Stimulated activated memory B cell treated with anti-CD40 and anti-IgM and Interleukin-4, amounts not matched to agents 10 μg/mL and 1 μg/mL and 100 μg/mL, for 72 hours (primary cell): ENCODE results near the gene IL21.
"Not testable (repeated sequence)": the region's sequence is repeated elsewhere in the genome, so short reads cannot be mapped to it uniquely, and the experiment has no call there.

Experiments used
- ATAC-seq: fragments of 150-1000 bp; cut with Tn5 transposase; 2 replicates; pipeline ENCODE4 v1.10.0; 2021
- H3K27ac Mint-ChIP-seq: one replicate; pipeline ENCODE4 v1.8.0; 2022; ENCODE audit warnings: mild to moderate bottlenecking, mixed read lengths
- H3K27me3 Mint-ChIP-seq: one replicate; pipeline ENCODE4 v1.8.0; 2022; ENCODE audit warnings: mixed read lengths
- H3K36me3 Mint-ChIP-seq: one replicate; pipeline ENCODE4 v1.8.0; 2022; ENCODE audit warnings: mixed read lengths
- H3K4me1 Mint-ChIP-seq: one replicate; pipeline ENCODE4 v1.8.0; 2022; ENCODE audit warnings: mixed read lengths
- H3K4me3 Mint-ChIP-seq: one replicate; pipeline ENCODE4 v1.8.0; 2022; ENCODE audit warnings: mild to moderate bottlenecking, moderate library complexity, mixed read lengths
- H3K9me3 Mint-ChIP-seq: one replicate; pipeline ENCODE4 v1.8.0; 2022; ENCODE audit warnings: mixed read lengths

IL21 gene

DNA sequence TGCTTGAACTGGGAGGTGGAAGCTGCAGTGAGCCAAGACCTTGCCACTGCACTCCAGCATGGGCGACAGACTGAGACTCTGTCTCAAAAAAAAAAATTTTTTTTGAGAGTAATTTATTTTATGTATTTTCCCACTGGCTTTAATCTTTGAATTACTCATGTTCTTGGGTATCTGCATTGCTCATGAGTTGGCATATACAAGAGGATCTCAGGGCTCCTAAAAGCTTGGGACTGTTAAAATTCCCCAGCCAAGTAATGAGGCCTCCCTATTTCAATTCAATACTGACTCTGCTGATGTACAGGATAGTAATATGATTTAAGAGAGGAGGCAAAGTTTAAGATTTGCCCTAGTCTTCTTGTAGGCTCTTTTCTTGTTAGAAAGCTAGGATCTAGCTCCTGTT is 6.2 kb downstream of the IL21 start:
- ATAC-seq: no peak
- no peak overlapping the region for H3K27ac Mint-ChIP-seq
- no peaks in the 10 kb centered on the region for H3K4me1 Mint-ChIP-seq
- no peaks in the 10 kb centered on the region for H3K9me3 Mint-ChIP-seq
- no peaks in the 10 kb centered on the region for H3K27me3 Mint-ChIP-seq
- no peaks in the 10 kb centered on the region for H3K36me3 Mint-ChIP-seq
- no peak overlapping the region for H3K4me3 Mint-ChIP-seq

DNA sequence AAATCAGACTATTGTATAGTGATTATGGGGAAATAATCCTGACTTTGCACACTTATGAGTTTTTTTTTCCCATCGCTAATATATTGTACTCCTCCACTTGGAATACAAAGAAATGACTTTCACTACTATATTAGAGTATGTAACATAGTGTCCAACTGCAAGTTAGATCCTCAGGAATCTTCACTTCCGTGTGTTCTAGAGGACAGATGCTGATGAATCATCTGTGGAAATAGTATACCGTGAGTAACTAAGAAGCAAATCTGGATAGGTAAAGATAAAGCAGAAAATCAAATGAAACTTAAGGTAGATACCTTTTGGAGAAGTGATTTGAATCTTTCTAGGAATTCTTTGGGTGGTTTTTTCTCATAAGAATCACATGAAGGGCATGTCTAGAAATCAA is 8.3 kb downstream of the IL21 start:
- Mint-ChIP-seq H3K27ac (no peak overlapping the region), H3K4me3 (no peak overlapping the region), H3K27me3 (no peaks in the 10 kb centered on the region), H3K4me1 (no peaks in the 10 kb centered on the region), H3K36me3 (no peaks in the 10 kb centered on the region), H3K9me3 (no peaks in the 10 kb centered on the region)
- ATAC-seq: no peak

DNA sequence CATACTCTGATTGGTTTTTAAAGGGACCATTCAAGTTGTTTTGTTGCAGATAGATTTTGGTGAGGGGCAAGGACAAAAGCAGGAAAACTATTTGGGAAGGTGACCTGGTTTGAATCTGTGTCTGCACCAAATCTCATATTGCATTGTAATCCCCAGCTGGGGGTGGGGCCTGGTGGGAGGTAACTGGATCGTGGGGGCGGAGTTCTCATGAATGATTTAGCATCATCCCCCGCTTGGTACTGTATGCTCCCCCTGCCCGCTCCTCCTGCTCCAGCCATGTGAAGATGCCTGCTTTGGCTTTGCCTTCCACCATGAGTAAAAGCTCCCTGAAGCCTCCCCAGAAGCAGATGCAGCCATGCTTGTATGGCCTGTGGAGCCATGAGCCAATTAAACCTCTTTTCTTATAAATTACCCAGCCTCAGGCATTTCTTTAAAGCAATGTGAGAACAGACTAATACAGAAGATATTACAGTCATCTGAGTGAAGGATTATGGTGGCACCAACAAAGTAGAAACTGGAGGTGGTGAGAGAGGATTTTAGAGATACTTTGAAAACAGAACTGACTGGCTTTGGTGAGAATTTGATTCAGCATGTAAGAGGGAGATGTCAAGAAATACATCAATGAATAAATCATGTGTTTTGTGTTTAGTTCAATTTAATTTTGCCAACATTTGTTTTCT is 14.4 kb downstream of the IL21 start:
- Mint-ChIP-seq H3K9me3 (no peaks in the 10 kb centered on the region), H3K27me3 (peaks cover 10% of the 10 kb centered on the region), H3K27ac (no peak overlapping the region), H3K4me3 (no peak overlapping the region), H3K36me3 (no peaks in the 10 kb centered on the region), H3K4me1 (no peaks in the 10 kb centered on the region)
- ATAC-seq: no peak

DNA sequence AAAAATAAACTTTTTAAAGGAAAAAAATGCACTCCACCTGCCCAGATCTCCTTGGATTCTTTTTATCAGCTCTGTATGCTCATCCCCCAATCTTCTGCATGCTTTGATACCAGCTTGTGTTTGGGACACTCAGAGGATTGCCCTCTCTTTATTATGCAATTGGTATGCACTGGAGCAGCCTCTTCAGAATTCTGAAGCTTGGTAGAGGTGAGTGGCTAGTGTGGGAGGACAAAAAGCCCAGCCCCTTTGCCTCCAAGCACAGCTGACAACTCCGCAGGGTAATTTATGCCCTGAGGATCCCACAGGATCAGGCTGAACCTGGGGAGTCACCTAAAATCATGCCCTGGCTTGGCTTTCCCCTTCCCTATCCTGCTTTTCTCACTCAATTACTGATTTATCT is 16.7 kb downstream of the IL21 start:
- Mint-ChIP-seq H3K36me3 (no peaks in the 10 kb centered on the region), H3K27ac (no peak overlapping the region), H3K4me1 (no peaks in the 10 kb centered on the region), H3K4me3 (no peak overlapping the region), H3K9me3 (no peaks in the 10 kb centered on the region), H3K27me3 (peaks cover 26% of the 10 kb centered on the region)
- no peak for ATAC-seq

DNA sequence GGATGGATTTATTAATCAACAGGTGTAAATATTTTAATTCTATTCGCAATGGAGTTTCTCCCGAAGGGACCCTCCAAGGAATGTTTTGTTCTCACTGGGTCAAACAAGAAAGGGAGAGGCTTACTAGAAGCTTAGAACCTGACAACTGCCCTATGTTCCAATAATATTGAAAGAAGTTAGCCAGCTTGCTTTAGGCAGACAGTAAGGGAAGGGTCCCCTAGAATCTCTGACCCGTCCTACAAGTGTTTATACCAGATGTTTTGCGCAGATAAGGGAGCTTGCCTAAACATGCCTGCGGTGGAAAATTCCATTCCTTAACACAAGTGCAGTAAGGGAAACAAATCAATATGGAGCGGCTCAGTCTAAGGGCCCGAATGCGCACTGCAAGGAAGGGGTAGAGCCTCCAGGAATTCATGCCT is 17.7 kb downstream of the IL21 start:
- ATAC-seq: no peak
- H3K27ac Mint-ChIP-seq: no peak overlapping the region

DNA sequence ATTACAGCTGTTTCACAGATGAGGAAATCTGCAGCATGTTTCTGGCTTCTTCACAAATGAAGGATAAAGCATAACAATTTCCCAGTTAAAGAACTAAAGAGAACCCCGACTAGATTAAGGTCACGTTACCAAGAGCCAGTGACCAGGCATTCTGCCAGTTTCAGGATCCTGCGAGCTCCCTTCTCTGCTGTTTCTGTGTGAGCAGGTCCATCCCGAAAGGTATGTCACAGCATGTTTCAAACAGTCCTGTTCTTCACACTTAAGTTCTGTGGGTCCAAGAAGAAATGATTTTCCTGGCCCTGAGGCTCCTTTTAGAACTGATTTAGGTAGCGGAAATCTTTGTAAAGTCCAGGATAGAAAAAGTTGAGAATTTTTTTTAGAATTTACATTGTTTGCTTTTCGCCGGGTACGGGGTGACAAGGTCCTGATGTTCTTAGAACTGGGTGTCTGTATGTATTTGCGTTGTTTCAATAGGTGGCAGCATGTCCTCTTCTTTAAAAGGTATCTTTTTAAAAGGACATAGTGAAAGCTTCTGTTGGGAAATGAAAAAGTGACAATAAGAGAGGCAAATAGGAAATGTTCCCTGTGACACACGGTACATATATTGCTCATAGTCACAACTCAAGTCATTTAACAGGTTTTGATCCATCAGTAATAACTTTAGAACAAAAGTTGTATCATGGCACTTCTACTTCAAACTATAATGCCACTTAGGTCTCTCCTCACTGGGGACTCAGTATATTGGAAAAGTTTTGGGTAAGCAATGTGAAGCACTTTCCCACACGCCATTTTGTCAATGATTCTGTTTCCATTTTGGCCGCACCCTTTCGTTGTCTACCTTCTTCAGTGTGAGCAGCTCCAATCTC is 18.4 kb downstream of the IL21 start:
- H3K4me3 Mint-ChIP-seq: no peak overlapping the region
- no peaks in the 10 kb centered on the region for H3K36me3 Mint-ChIP-seq
- peaks cover 26% of the 10 kb centered on the region for H3K27me3 Mint-ChIP-seq

More for the DNA sequence above, 17.7 kb downstream of the IL21 start:
- H3K4me1 Mint-ChIP-seq: no peaks in the 10 kb centered on the region
- H3K4me3 Mint-ChIP-seq: no peak overlapping the region
- no peaks in the 10 kb centered on the region for H3K36me3 Mint-ChIP-seq
- no peaks in the 10 kb centered on the region for H3K9me3 Mint-ChIP-seq
- peaks cover 26% of the 10 kb centered on the region for H3K27me3 Mint-ChIP-seq

DNA sequence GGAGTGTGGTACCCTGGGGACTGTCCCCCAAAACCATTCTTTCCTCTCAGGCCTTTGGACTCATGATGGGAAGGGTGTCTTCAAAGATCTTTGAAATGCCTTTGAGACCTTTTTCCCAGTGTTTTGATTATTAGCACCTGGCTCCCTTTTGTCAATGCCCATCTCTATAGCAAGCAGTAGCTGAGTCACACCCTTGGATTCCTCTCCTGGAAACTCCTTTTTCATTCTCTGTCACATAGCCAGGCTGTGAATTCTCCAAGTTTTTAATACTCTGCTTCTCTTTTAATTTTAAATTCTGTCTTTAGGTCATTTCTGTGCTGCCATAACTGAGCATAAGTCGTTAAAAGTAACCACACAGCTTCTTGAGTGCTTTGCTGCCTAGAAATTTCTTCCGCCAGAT is 29.7 kb downstream of the IL21 start:
- Mint-ChIP-seq H3K27ac (no peak overlapping the region), H3K4me1 (peaks cover 5% of the 10 kb centered on the region), H3K36me3 (no peaks in the 10 kb centered on the region), H3K9me3 (no peaks in the 10 kb centered on the region), H3K4me3 (no peak overlapping the region), H3K27me3 (no peaks in the 10 kb centered on the region)
- no peak for ATAC-seq

More for the DNA sequence above, 18.4 kb downstream of the IL21 start:
- peak; percentile 41 for ATAC-seq
- H3K9me3 Mint-ChIP-seq: no peaks in the 10 kb centered on the region
- H3K4me1 Mint-ChIP-seq: no peaks in the 10 kb centered on the region
- no peak overlapping the region for H3K27ac Mint-ChIP-seq

DNA sequence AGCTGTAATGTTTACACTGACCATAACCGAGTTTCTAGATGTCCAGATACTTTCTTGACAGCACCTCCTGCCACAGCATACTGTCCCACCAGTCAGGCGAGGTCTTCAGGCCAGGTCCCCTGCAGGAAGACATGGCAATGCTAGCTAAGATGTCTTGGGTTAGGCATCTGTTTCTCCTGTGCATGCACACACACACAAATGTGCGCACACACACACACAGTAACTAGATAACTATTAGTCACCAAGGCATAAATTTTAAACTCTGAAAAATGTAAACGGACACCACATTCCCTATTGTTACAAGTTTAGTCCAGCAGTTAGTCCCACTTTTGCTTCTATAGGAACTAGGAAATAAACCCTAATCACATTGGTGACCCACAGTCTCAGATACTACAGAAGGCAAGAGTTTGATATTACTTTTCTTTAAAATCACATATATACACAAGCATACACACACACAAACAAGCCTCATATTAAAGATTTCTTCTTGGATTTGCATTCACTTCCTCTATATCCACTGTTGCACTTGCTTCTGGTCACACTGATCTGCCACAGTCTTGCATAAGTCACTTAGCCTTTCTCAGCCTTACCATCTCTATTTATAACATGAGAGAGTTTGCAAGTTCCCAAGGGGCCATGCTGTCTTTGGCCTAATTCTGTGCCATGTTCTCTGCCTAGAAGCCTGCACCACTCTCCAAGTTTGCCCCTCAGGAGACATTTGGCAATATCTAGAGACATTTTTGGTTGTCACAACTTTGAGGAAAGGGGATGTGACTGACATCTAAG is 32.2 kb downstream of the IL21 start:
- H3K9me3 Mint-ChIP-seq: no peaks in the 10 kb centered on the region
- H3K36me3 Mint-ChIP-seq: no peaks in the 10 kb centered on the region
- H3K4me1 Mint-ChIP-seq: peaks cover 5% of the 10 kb centered on the region
- no peaks in the 10 kb centered on the region for H3K27me3 Mint-ChIP-seq
- no peak overlapping the region for H3K27ac Mint-ChIP-seq
- H3K4me3 Mint-ChIP-seq: no peak overlapping the region
- no peak for ATAC-seq

DNA sequence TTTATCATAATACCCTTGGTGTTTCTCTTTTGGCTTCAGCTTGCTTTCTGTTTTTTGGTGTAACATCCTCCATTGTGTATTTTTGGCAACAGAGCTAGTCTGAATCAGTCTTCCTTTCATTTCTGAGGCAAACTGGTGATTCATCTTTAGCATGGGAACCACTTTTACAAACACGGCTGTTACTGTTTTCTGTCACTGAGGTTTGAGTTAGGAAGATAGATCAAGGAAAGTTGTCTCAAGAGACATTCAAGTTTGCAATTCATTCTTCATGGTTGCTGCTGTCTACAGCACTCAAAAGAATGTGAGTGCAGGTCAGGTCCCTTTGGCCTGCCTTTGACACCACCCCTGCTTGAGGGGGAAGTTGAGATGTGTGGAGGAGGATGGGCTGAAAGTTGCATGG is 36.3 kb downstream of the IL21 start:
- no peak for ATAC-seq
- Mint-ChIP-seq H3K36me3 (no peaks in the 10 kb centered on the region), H3K27ac (no peak overlapping the region), H3K4me3 (no peak overlapping the region), H3K9me3 (no peaks in the 10 kb centered on the region), H3K4me1 (peaks cover 5% of the 10 kb centered on the region), H3K27me3 (peaks cover 9% of the 10 kb centered on the region)

DNA sequence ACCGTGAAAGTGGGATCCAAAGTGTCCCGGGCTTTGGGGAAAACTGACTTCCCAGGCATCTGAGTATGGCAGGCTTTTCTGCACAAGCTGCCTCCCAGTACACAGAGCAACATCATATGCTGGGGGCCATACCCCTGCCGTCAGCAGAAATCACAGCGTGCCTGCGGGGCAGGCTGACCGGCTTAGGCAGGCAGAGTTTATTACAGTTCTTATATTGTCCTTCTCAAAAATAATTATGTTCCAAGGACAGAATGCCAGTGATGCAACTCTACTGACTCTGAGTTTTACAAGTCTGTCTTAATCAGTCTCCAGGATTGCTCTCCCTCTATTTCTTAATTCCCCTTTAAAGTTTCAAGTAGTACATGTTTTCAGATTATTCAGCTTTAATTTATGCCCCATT is 37.0 kb downstream of the IL21 start:
- no peaks in the 10 kb centered on the region for H3K9me3 Mint-ChIP-seq
- H3K4me3 Mint-ChIP-seq: no peak overlapping the region
- H3K36me3 Mint-ChIP-seq: no peaks in the 10 kb centered on the region
- peaks cover 9% of the 10 kb centered on the region for H3K27me3 Mint-ChIP-seq
- H3K4me1 Mint-ChIP-seq: peaks cover 3% of the 10 kb centered on the region
- no peak overlapping the region for H3K27ac Mint-ChIP-seq
- ATAC-seq: no peak

DNA sequence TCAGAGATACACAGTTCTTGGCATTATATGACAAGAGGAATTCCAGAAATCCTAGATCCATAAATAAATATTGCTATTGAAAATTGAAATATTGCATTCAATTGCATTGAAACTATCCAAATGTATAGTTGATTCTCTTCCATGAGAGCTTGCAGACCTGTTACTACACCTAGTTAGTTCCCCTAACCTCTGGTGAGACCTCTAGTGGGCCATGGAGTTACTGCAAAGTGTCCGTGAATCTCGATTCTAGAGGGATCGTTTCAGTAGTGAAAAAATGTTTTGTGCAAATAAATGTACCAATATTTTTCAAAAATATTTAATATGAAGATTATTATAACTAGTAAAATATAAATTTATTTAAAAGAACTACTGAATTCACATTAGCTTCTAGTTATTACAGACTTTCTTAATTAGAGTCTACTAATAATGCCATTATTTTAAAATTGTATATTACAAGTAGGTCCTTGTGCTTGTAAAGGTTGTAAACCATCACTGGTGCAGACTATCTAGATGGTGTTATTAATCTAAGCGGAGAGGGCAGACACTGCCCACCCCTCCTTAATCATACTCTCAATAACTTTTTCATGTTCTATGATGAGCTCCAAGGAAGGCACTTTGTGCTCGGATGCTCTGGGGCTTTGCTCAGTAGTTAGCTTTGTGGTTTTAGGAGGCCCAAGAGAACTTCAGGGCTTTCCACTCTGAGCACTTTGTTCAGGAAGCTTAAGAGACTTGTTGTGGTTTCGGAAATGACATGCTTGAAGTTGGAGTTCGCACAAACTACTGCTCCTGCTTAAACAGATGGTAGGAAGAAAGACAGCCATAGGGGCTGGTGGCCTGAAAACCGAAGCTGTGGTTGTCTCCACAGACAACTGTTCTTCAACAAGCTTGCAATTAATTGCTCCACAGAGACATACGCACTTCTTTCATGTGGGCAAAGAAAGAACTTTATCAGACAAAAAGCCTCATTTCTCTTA is 42.8 kb downstream of the IL21 start:
- H3K27me3 Mint-ChIP-seq: peaks cover 17% of the 10 kb centered on the region

DNA sequence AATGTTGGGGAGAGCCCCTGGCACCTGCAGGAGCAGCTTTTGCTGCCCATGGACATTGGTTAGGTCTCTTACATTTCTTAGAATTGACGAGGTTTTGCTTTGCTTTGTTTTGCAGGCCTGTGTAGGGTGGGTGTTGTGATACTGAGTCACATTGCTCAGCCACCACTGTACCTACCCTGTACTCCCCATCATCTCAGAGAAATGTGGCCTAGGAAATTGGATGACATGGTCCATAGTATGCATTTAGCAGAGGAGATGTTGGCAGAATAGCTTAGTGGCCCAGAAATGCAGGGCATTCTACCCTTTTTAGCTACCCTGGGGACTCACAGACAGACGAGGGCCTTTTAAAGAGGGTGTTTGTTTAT is 43.7 kb downstream of the IL21 start:
- no peak for ATAC-seq
- Mint-ChIP-seq H3K4me1 (peaks cover 4% of the 10 kb centered on the region), H3K9me3 (no peaks in the 10 kb centered on the region), H3K27ac (no peak overlapping the region), H3K36me3 (peaks cover 6% of the 10 kb centered on the region), H3K4me3 (no peak overlapping the region), H3K27me3 (peaks cover 11% of the 10 kb centered on the region)

More for the DNA sequence above, 42.8 kb downstream of the IL21 start:
- H3K9me3 Mint-ChIP-seq: no peaks in the 10 kb centered on the region
- H3K27ac Mint-ChIP-seq: no peak overlapping the region
- H3K4me3 Mint-ChIP-seq: no peak overlapping the region
- peaks cover 6% of the 10 kb centered on the region for H3K36me3 Mint-ChIP-seq
- H3K4me1 Mint-ChIP-seq: peaks cover 4% of the 10 kb centered on the region
- ATAC-seq: no peak

DNA sequence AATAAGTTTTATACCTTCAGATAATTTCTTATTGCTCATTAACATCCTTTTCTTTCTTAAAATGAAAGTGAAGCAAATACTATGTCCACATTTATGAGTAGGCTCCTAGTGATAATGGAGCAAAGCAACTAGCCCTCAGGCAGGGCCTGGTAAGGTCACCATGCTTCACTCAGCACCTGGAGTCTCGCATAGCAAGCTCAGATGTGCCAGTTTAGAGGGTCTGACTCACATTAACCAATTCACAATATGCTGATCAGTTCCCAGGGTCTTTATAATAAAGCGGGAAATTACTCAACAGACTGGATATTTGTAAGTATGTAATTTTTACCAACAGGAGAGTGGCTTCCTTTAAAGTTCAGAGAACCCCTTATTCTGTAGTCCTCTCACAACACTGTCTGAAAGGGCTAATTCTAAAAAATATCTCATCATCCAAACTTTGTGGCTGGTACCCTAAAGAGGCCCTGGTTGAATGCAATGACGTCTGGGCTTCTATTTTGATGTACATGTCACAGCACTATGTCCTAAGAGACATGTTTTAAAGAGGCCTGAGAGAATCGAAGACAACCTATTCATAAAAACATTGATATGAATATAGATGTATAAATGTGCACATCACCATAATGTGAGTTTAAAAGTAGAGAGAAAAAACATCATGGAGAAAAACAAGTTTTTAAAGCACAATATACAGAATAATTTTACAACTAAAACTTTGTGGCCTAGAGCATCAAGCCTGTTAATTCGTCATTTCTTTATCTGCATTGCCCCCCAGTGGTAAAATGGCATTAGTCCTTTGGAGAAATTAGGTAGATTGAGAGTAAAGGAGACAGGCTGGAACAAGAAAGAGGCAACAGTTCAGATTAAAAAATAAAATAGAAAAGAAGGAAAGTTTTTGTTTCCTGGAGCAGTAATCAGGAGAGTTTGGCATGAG is 44.3 kb downstream of the IL21 start:
- no peak for ATAC-seq
- Mint-ChIP-seq H3K4me3 (no peak overlapping the region), H3K9me3 (no peaks in the 10 kb centered on the region), H3K27me3 (peaks cover 11% of the 10 kb centered on the region), H3K4me1 (peaks cover 4% of the 10 kb centered on the region), H3K36me3 (peaks cover 6% of the 10 kb centered on the region), H3K27ac (no peak overlapping the region)

DNA sequence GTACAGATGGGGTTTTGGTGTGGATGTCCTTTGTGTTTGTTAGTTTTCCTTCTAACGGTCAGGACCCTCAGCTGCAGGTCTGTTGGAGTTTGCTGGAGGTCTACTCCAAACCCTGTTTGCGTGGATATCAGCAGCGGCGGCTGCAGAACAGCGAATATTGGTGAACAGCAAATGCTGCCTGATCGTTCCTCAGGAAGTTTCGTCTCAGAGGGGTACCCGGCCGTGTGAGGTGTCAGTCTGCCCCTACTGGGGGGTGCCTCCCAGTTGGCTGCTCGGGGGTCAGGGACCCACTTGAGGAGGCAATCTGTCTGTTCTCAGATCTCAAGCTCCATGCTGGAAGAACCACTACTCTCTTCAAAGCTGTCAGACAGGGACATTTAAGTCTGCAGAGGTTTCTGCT is 46.5 kb downstream of the IL21 start:
- not testable (repeated sequence) for H3K4me3 Mint-ChIP-seq, H3K27ac Mint-ChIP-seq, H3K4me1 Mint-ChIP-seq, H3K9me3 Mint-ChIP-seq, H3K36me3 Mint-ChIP-seq, ATAC-seq
- H3K27me3 Mint-ChIP-seq: peaks cover 11% of the 10 kb centered on the region
